ENCODE results near the gene CPXCR1. TPM values are rescaled to one million over a fixed set of nuclear protein-coding genes. Genes with fewer than 3 reads are reported as not detected.
"Not testable (repeated sequence)": the region's sequence is repeated elsewhere in the genome, so short reads cannot be mapped to it uniquely, and the experiment has no call there.

The CPXCR1 gene
- not detected for total RNA-seq
- long read RNA-seq = 0 reads

DNA sequence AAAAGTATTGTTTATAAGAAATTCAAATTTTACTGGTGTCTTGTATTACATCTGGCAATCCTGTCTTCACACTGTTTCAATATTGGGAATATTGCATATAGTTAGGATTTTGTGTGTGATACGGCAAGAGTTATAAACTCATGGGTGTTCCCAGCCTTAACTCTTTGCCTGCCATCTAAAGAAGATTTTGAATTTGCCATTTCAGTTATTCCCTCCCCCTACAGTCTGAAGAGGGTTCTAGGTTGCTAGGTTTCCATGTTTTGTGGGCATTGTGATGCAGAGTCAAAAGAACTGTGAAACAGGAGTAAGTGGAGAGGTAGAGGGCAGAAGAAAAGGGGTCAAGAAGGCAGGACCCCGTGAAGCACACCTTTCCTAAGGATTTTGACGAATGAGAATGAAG is at the start of gene CPXCR1:
TSS of gene CPXCR1 (plus strand) at position 301 of the 400 bp plus-strand sequence. CDS start 6,190 bp downstream, outside the sequence.
- ATAC-seq (no peak), DNase-seq (no peak)
- intact Hi-C loops (cut with DNase I, micrococcal nuclease) = no loop called here

DNA sequence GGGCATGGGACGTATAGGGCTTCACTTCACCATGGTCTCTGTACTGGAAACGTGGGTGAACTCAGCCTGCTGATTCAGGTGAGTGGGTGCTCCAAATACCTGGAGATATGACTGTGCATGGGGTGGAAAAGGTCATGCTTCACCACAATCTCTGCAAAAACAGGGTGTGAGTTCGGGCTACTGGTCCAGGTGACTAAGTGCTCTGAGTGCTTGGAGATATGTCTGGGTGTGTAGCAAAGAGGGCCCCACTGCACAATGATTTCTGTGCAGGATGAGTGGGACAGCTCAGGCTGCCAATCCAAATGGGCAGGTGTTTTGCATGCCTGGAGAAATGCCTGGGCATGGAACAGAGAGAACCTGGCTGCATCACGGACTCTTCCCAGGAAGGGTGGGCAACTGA is 11.2 kb upstream of the CPXCR1 start:
- no peak for DNase-seq
- no peak for ATAC-seq
- intact Hi-C loops (cut with DNase I, micrococcal nuclease) = no loop called here

DNA sequence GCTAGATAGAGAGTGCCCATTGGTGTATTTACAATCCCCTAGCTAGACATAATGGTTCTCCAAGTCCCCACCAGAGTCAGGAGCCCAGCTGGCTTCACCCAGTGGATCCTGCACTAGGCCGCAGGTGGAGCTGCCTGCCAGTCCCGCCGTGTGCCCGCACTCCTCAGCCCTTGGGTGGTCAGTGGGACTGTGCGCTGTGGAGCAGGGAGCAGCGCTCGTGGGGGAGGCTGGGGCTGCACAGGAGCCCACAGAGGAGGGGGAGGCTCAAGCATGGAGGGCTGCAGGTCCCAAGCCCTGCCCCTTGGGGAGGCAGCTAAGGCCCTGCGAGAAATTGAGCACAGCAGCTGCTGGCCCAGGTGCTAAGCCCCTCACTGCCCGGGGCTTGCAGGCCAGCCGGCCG is 810 bp upstream of the CPXCR1 start:
- ATAC-seq; DNase-seq; intact Hi-C loops (cut with DNase I, micrococcal nuclease): not testable (repeated sequence)

DNA sequence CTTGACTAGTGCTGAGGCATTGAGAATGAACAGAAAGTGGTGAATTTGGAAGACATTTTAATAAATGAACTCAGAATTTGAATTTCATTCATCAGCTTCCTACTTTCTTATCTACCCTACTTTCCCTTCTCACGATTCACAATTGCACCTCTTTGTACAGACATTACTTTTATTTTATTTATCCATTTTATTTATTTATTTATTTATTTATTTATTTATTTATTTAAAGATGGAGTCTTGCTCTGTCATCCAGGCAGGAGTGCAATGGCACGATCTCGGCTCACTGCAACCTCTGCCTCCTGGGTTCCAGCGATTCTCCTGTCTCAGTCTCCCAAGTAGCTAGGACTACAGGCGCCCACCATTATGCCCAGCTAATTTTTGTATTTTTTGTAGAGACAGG is 5.3 kb downstream of the CPXCR1 start:
- DNase-seq; ATAC-seq; intact Hi-C loops (cut with DNase I, micrococcal nuclease): not testable (repeated sequence)

DNA sequence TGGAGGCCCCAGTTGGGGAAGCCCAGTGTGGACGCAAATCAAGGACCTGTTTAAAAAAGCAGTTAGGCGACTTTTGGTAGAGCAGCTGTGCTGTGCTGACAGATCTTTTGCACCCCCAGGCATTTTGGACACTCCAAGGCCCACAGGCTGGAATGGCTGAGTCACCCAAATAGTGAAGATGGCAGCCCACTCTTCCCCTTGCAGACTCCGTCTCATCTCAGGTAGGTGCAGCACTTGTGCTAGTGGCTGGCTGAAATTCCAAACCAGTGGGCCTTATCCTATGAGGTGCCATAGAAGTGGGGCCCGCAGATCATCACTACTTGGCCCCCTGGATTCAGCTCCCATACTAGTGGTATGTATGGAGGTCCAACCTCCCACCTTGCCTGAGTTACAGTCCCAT is 42.8 kb downstream of the CPXCR1 start:
- intact Hi-C loops (cut with DNase I, micrococcal nuclease) = no loop called here
- DNase-seq (no peak), ATAC-seq (no peak)
